HepG2 (cell line): ENCODE data around the gene EIF1. TPM values are rescaled to one million over a fixed set of nuclear protein-coding genes. Genes with fewer than 3 reads are reported as not detected.

Experiments
- AFF4 ChIP-seq: sonication (generic); formaldehyde crosslinking; IDR thresholded peaks from 2 replicates; pipeline ENCODE4 v1.4.0; 2020; ENCODE audit warnings: missing genetic modification reagents
- ATF6 ChIP-seq: sonication (generic); formaldehyde crosslinking; conservative IDR thresholded peaks from 2 replicates; pipeline ENCODE4 v1.4.0; 2020; ENCODE audit warnings: missing genetic modification reagents
- CHD4 ChIP-seq: fragments of 200-600 bp; sonication (generic); IDR thresholded peaks from 2 replicates; pipeline ENCODE4 v1.7.0; 2017; ENCODE audit warnings: mild to moderate bottlenecking, low read length, borderline replicate concordance
- DPF2 ChIP-seq: sonication (generic); formaldehyde crosslinking; IDR thresholded peaks from 2 replicates; pipeline ENCODE4 v1.4.0; 2020; ENCODE audit warnings: mild to moderate bottlenecking, low read depth, missing genetic modification reagents, borderline replicate concordance
- FLYWCH1 ChIP-seq: sonication (generic); formaldehyde crosslinking; IDR thresholded peaks from 2 replicates; pipeline ENCODE4 v1.8.1; 2023; ENCODE audit warnings: mild to moderate bottlenecking, missing genetic modification reagents
- GATAD1 ChIP-seq: IDR thresholded peaks from 2 replicates; pipeline ENCODE4 v1.6.1; 2016; ENCODE audit warnings: missing genetic modification reagents, missing compliant biosample characterization
- KAT8 ChIP-seq: IDR thresholded peaks from 2 replicates; pipeline ENCODE4 v1.6.1; 2016; ENCODE audit warnings: missing genetic modification reagents, missing compliant biosample characterization
- KLF13 ChIP-seq: sonication (generic); formaldehyde crosslinking; IDR thresholded peaks from 2 replicates; pipeline ENCODE4 v1.4.0; 2020; ENCODE audit warnings: mild to moderate bottlenecking, missing genetic modification reagents
- MAFF ChIP-seq: IDR thresholded peaks from 2 replicates; pipeline ENCODE4 v1.6.1; 2011; ENCODE audit warnings: low read depth, low read length, improper control_type of control experiment
- MXI1 ChIP-seq: IDR thresholded peaks from 3 replicates; pipeline ENCODE4 v1.6.1; 2012; ENCODE audit warnings: low read depth, low read length, inconsistent platforms, borderline replicate concordance
- SSRP1 ChIP-seq: IDR thresholded peaks from 2 replicates; pipeline ENCODE4 v1.6.1; 2016; ENCODE audit warnings: control low read depth
- STAT6 ChIP-seq: sonication (generic); formaldehyde crosslinking; IDR thresholded peaks from 2 replicates; pipeline ENCODE4 v1.4.0; 2020; ENCODE audit warnings: missing genetic modification reagents, mild to moderate bottlenecking, borderline replicate concordance
- YEATS2 ChIP-seq: sonication (generic); formaldehyde crosslinking; IDR thresholded peaks from 2 replicates; pipeline ENCODE4 v1.4.0; 2020; ENCODE audit warnings: missing genetic modification reagents, borderline replicate concordance
- ZFP41 ChIP-seq: sonication (generic); formaldehyde crosslinking; IDR thresholded peaks from 2 replicates; pipeline ENCODE4 v1.4.0; 2020; ENCODE audit warnings: mild to moderate bottlenecking, missing genetic modification reagents, borderline replicate concordance
- ZNF234 ChIP-seq: sonication (generic); formaldehyde crosslinking; conservative IDR thresholded peaks from 2 replicates; pipeline ENCODE4 v1.5.1; 2020; ENCODE audit warnings: mild to moderate bottlenecking, missing genetic modification reagents
- ZNF354B ChIP-seq: sonication (generic); formaldehyde crosslinking; IDR thresholded peaks from 2 replicates; pipeline ENCODE4 v1.8.0; 2022; ENCODE audit warnings: mild to moderate bottlenecking, missing genetic modification reagents
- ZNF567 ChIP-seq: sonication (generic); formaldehyde crosslinking; IDR thresholded peaks from 2 replicates; pipeline ENCODE4 v1.8.1; 2023; ENCODE audit warnings: mild to moderate bottlenecking, missing genetic modification reagents, borderline replicate concordance
- polyA plus RNA-seq, 8 experiments: library from polyadenylated mRNA; depleted of rRNA in 3 of 8; stranded (reverse) in 7 of 8; unstranded in 1 of 8; fragments of >200 nt; fragmentation: Illumina TruSeq in 4 of 8; extraction: Trizol in 4 of 8; gene quantifications; 2 replicates each; pipeline versions ENCODE4 v1.2.1 to v1.2.3, GENCODE V29; 2011 to 2016; ENCODE audit warnings: low read depth in 4 of 8, missing spikeins in 1 of 8, mixed read lengths in 1 of 8; ENCODE audit not compliant: insufficient read depth in 1 of 8
- total RNA-seq, 5 experiments: library from RNA; depleted of rRNA; stranded (reverse); fragments of >200 nt; fragmentation: Illumina TruSeq; extraction: Trizol; gene quantifications; 2 replicates each; pipeline ENCODE4 v1.2.3, GENCODE V29; 2016; ENCODE audit warnings: low read depth in 1 of 5
- TF ChIP-seq, protein P1 (sequence below): sonication (generic); formaldehyde crosslinking; IDR thresholded peaks from 2 replicates; pipeline ENCODE4 v1.9.0; 2021; ENCODE audit warnings: missing genetic modification reagents, mild to moderate bottlenecking, borderline replicate concordance

EIF1 gene
- total and polyA plus RNA-seq, 2 of the 13 experiments (the other 11 are each of a cell fraction or from before 2014, with no cell fraction given) = 147 to 517 TPM

GRCh38 chr17:41689497-41690299 is 1.0 kb downstream of the EIF1 start (continued):
- no peak for TF ChIP-seq FLYWCH1 (CRISPR knock-in tag)
- TF ChIP-seq ATF6 = 0 out of 2 replicates have a peak, but pooled peaks have one; percentile 27
- peak; percentile 29; the same call in 1 of the 2 replicates for TF ChIP-seq CHD4
- no peak for TF ChIP-seq YEATS2 (CRISPR knock-in tag)
- TF ChIP-seq KAT8 (CRISPR knock-in tag) = peak; percentile 27; the same call in 1 of the 2 replicates
- TF ChIP-seq STAT6 (CRISPR knock-in tag) = peak; percentile 46; the same call in 1 of the 2 replicates
- peak; percentile 46; the same call in 1 of the 2 replicates for TF ChIP-seq SSRP1
- TF ChIP-seq DPF2 = 0 out of 2 replicates have a peak, but pooled peaks have one; percentile 5
- peak; percentile 93; the same call in 1 of the 3 replicates for TF ChIP-seq MXI1
- no peak for TF ChIP-seq GATAD1 (CRISPR knock-in tag)
- peak; percentile 63; the same call in 1 of the 2 replicates for TF ChIP-seq AFF4 (CRISPR knock-in tag)
- peak; percentile 17; the same call in 1 of the 2 replicates for TF ChIP-seq ZNF567 (CRISPR knock-in tag)
- TF ChIP-seq, protein P1, sequence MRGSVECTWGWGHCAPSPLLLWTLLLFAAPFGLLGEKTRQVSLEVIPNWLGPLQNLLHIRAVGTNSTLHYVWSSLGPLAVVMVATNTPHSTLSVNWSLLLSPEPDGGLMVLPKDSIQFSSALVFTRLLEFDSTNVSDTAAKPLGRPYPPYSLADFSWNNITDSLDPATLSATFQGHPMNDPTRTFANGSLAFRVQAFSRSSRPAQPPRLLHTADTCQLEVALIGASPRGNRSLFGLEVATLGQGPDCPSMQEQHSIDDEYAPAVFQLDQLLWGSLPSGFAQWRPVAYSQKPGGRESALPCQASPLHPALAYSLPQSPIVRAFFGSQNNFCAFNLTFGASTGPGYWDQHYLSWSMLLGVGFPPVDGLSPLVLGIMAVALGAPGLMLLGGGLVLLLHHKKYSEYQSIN = 0 out of 2 replicates have a peak, but pooled peaks have one; percentile 54
- TF ChIP-seq ZFP41 = 0 out of 2 replicates have a peak, but pooled peaks have one; percentile 28
- no peak for TF ChIP-seq MAFF
- TF ChIP-seq ZNF234 (CRISPR knock-in tag) = no peak
- 0 out of 2 replicates have a peak, but pooled peaks have one; percentile 47 for TF ChIP-seq ZNF354B (CRISPR knock-in tag)
- TF ChIP-seq KLF13 = peak; percentile 8; the same call in 1 of the 2 replicates
